Cardiac fibroblast (primary cell): ENCODE data around the gene PXK.
A peak's percentile ranks its signal among the peaks of the same experiment; 100 is the strongest.

Source experiments
- DNase-seq, 2 donors: peaks; one replicate each; pipeline versions ENCODE4 v3.0.0 to v3.0.0-alpha.2; 2010; ENCODE audit warnings: low read depth in 2 of 2
- H3K4me3 ChIP-seq, 2 donors: replicated peaks in 1 of 2; 1 replicate in 1 of 2; 2 replicates in 1 of 2; pipeline ENCODE4 v1.5.1; 2011; ENCODE audit warnings: low read depth in 2 of 2, low read length in 2 of 2, mild to moderate bottlenecking in 2 of 2, moderate library complexity in 1 of 2
- TF ChIP-seq, protein P1 (sequence below): IDR thresholded peaks from one replicate; pipeline ENCODE4 v1.5.1; 2011; ENCODE audit warnings: low read depth, mild to moderate bottlenecking, low read length, inconsistent platforms

PXK gene

GRCh38 chr3:58441514-58442450, 109.1 kb downstream of the PXK start:
- TF ChIP-seq, protein P1, sequence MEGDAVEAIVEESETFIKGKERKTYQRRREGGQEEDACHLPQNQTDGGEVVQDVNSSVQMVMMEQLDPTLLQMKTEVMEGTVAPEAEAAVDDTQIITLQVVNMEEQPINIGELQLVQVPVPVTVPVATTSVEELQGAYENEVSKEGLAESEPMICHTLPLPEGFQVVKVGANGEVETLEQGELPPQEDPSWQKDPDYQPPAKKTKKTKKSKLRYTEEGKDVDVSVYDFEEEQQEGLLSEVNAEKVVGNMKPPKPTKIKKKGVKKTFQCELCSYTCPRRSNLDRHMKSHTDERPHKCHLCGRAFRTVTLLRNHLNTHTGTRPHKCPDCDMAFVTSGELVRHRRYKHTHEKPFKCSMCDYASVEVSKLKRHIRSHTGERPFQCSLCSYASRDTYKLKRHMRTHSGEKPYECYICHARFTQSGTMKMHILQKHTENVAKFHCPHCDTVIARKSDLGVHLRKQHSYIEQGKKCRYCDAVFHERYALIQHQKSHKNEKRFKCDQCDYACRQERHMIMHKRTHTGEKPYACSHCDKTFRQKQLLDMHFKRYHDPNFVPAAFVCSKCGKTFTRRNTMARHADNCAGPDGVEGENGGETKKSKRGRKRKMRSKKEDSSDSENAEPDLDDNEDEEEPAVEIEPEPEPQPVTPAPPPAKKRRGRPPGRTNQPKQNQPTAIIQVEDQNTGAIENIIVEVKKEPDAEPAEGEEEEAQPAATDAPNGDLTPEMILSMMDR, result no peak
- DNase-seq, result no peak
- no peak overlapping the region for H3K4me3 ChIP-seq

GRCh38 chr3:58452176-58452575, 119.5 kb downstream of the PXK start:
- DNase-seq, result no peak
- TF ChIP-seq, protein P1, result no peak

GRCh38 chr3:58459160-58459559, 126.5 kb downstream of the PXK start:
- TF ChIP-seq, protein P1, result no peak
- DNase-seq, result peak in 1 of 2 donors; percentile 46

More at GRCh38 chr3:58452176-58452575, 119.5 kb downstream of the PXK start:
- no peak overlapping the region for H3K4me3 ChIP-seq

GRCh38 chr3:58462829-58463180, 130.1 kb downstream of the PXK start:
- TF ChIP-seq, protein P1, result no peak
- H3K4me3 ChIP-seq, result no peak overlapping the region
- DNase-seq, result no peak

More at GRCh38 chr3:58459160-58459559, 126.5 kb downstream of the PXK start:
- H3K4me3 ChIP-seq, result no peak overlapping the region

GRCh38 chr3:58463181-58463941, 130.7 kb downstream of the PXK start:
- peak; percentile 80 to 88 for DNase-seq
- H3K4me3 ChIP-seq, result no peak overlapping the region
- TF ChIP-seq, protein P1, result peak; percentile 85

DNA sequence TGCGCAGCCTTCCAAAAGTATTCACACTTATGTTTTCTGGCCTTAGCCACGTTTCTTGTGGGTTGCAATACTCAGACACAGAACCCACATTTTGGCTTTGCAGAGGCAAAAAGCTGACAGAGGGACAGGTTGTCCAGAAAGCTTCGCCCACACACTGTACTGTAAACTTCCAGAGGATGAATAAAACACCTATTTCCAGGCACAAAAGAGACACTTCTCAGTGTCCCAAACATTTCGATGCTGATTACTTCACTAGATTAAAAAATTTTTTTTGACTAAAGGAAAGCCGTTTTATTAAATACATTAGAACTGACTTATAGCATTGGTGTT, 131.2 kb downstream of the PXK start:
- H3K4me3 ChIP-seq, result no peak overlapping the region

More for the DNA sequence above, 131.2 kb downstream of the PXK start:
- DNase-seq, result no peak
- TF ChIP-seq, protein P1, result no peak
